ENCODE results near the gene GBP1. TPM values are rescaled to one million over a fixed set of nuclear protein-coding genes. Genes with fewer than 3 reads are reported as not detected.
"Not testable (repeated sequence)": the region's sequence is repeated elsewhere in the genome, so short reads cannot be mapped to it uniquely, and the experiment has no call there.

Gene GBP1
- total RNA-seq, 1 donor from 2014 or later, result 62.5 TPM

DNA sequence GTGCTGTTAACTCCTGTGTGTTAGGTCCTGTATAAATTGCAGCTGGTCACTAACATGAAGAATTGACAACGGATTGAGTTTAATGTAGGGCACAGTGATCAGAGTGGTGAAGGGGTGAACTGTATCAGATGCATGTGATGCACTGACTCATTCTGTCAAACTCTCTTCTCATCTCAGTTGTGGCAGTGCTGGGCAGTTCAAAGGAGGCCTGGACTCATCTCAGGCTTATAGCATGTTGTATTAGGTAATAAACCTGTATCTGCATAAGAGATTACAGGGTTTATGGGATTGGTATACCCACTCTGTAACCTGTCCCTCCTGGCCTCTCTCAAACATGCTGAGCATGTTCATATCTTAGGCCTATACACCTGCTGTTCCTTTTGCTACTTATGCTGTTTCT lies 29.9 kb downstream of the GBP1 start:
- Mint-ChIP-seq H3K27me3 (ENCODE audit: low read depth, unreplicated experiment) (no peaks in the 10 kb centered on the region), H3K36me3 (ENCODE audit: low read depth, unreplicated experiment) (peaks cover 2% of the 10 kb centered on the region), H3K4me1 (ENCODE audit: low read depth, unreplicated experiment) (no peaks in the 10 kb centered on the region), H3K9me3 (ENCODE audit: unreplicated experiment) (peaks cover 13% of the 10 kb centered on the region), H3K27ac (ENCODE audit: unreplicated experiment) (no peak overlapping the region), H3K4me3 (ENCODE audit: unreplicated experiment) (no peak overlapping the region)
- Histone ChIP-seq H4K20me1 (ENCODE audit: insufficient read depth, low read length) (no peaks in the 10 kb centered on the region), H3K4me3 (ENCODE audit: insufficient read depth, low read depth, low read length) (no peak overlapping the region), H3K27me3 (ENCODE audit: insufficient read depth, low read length) (no peaks in the 10 kb centered on the region), H2AFZ (ENCODE audit: low read depth, low read length) (no peak overlapping the region), H3K9me3 (ENCODE audit: insufficient read depth, low read depth, low read length) (no peaks in the 10 kb centered on the region), H3K4me2 (ENCODE audit: low read length) (no peak overlapping the region), H3K9ac (ENCODE audit: low read length) (no peak overlapping the region), H3K36me3 (ENCODE audit: insufficient read depth, low read length) (no peaks in the 10 kb centered on the region), H3K27ac (ENCODE audit: low read depth, low read length) (no peak overlapping the region), H3K4me1 (ENCODE audit: insufficient read depth, low read length) (no peaks in the 10 kb centered on the region), H3K79me2 (ENCODE audit: insufficient read depth, low read length) (no peaks in the 10 kb centered on the region)
- no peak for DNase-seq (ENCODE audit: low read depth)
- TF ChIP-seq, protein P1, sequence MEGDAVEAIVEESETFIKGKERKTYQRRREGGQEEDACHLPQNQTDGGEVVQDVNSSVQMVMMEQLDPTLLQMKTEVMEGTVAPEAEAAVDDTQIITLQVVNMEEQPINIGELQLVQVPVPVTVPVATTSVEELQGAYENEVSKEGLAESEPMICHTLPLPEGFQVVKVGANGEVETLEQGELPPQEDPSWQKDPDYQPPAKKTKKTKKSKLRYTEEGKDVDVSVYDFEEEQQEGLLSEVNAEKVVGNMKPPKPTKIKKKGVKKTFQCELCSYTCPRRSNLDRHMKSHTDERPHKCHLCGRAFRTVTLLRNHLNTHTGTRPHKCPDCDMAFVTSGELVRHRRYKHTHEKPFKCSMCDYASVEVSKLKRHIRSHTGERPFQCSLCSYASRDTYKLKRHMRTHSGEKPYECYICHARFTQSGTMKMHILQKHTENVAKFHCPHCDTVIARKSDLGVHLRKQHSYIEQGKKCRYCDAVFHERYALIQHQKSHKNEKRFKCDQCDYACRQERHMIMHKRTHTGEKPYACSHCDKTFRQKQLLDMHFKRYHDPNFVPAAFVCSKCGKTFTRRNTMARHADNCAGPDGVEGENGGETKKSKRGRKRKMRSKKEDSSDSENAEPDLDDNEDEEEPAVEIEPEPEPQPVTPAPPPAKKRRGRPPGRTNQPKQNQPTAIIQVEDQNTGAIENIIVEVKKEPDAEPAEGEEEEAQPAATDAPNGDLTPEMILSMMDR (IDR thresholded peaks at IDR 0.05; ENCODE audit: insufficient read depth, low read depth, low read length), result no peak
- TF ChIP-seq EZH2 (IDR thresholded peaks at IDR 0.05; ENCODE audit: insufficient read depth, low read length), result no peak
- FAIRE-seq, result no peak

- not testable (repeated sequence) for H3K4me2 ChIP-seq (ENCODE audit: low read length); FAIRE-seq; DNase-seq (ENCODE audit: low read depth)
These were observed 31.0 kb downstream of the GBP1 start for GRCh38 chr1:89034004-89034403.

GRCh38 chr1:89029051-89029450 lies 36.0 kb downstream of the GBP1 start:
- not testable (repeated sequence) for H3K9me3 ChIP-seq (ENCODE audit: insufficient read depth, low read depth, low read length); H3K27me3 Mint-ChIP-seq (ENCODE audit: low read depth, unreplicated experiment); FAIRE-seq; H3K36me3 ChIP-seq (ENCODE audit: insufficient read depth, low read length); H4K20me1 ChIP-seq (ENCODE audit: insufficient read depth, low read length); H3K79me2 ChIP-seq (ENCODE audit: insufficient read depth, low read length); H3K4me3 ChIP-seq (ENCODE audit: insufficient read depth, low read depth, low read length); H3K27ac Mint-ChIP-seq (ENCODE audit: unreplicated experiment); H3K4me1 Mint-ChIP-seq (ENCODE audit: low read depth, unreplicated experiment); H3K4me2 ChIP-seq (ENCODE audit: low read length); H3K27ac ChIP-seq (ENCODE audit: low read depth, low read length); H2AFZ ChIP-seq (ENCODE audit: low read depth, low read length); H3K36me3 Mint-ChIP-seq (ENCODE audit: low read depth, unreplicated experiment); H3K9ac ChIP-seq (ENCODE audit: low read length); H3K4me1 ChIP-seq (ENCODE audit: insufficient read depth, low read length); H3K27me3 ChIP-seq (ENCODE audit: insufficient read depth, low read length)
- Mint-ChIP-seq H3K9me3 (ENCODE audit: unreplicated experiment) (peaks cover 21% of the 10 kb centered on the region), H3K4me3 (ENCODE audit: unreplicated experiment) (peak overlapping the region; percentile 45)
- peak; percentile 57 for DNase-seq (ENCODE audit: low read depth)

More at GRCh38 chr1:89034004-89034403, 31.0 kb downstream of the GBP1 start:
- H3K9me3 Mint-ChIP-seq (ENCODE audit: unreplicated experiment), result peaks cover 16% of the 10 kb centered on the region
- H3K27ac Mint-ChIP-seq (ENCODE audit: unreplicated experiment); H3K4me1 ChIP-seq (ENCODE audit: insufficient read depth, low read length); H3K4me3 ChIP-seq (ENCODE audit: insufficient read depth, low read depth, low read length); H3K9ac ChIP-seq (ENCODE audit: low read length); H3K4me3 Mint-ChIP-seq (ENCODE audit: unreplicated experiment); H3K27me3 Mint-ChIP-seq (ENCODE audit: low read depth, unreplicated experiment); H3K36me3 ChIP-seq (ENCODE audit: insufficient read depth, low read length); H3K27me3 ChIP-seq (ENCODE audit: insufficient read depth, low read length); H3K4me1 Mint-ChIP-seq (ENCODE audit: low read depth, unreplicated experiment); H2AFZ ChIP-seq (ENCODE audit: low read depth, low read length); H3K27ac ChIP-seq (ENCODE audit: low read depth, low read length); H3K36me3 Mint-ChIP-seq (ENCODE audit: low read depth, unreplicated experiment); H4K20me1 ChIP-seq (ENCODE audit: insufficient read depth, low read length); H3K9me3 ChIP-seq (ENCODE audit: insufficient read depth, low read depth, low read length); H3K79me2 ChIP-seq (ENCODE audit: insufficient read depth, low read length): not testable (repeated sequence)

DNA sequence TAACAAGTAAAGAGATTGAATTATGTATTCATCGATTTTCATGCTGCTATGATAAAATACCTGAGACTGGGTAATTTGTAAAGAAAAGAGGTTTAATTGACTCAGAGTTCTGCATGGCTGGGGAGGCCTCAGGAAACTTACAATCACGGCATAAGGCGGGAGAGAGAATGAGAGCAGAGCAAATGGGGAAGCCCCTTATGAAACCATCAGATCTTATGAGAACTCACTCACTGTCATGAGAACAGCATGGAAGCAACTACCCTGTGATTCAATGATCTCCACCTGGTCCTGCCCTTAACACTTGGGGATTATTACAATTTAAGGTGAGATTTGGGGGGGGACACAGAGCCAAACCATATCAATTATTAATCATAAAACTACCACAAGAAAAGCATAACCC lies 39.1 kb downstream of the GBP1 start:
- H3K27ac Mint-ChIP-seq (ENCODE audit: unreplicated experiment), result no peak overlapping the region
- Histone ChIP-seq H3K4me1 (ENCODE audit: insufficient read depth, low read length) (peaks cover 5% of the 10 kb centered on the region), H3K4me3 (ENCODE audit: insufficient read depth, low read depth, low read length) (no peak overlapping the region), H3K9ac (ENCODE audit: low read length) (no peak overlapping the region), H4K20me1 (ENCODE audit: insufficient read depth, low read length) (no peaks in the 10 kb centered on the region), H3K4me2 (ENCODE audit: low read length) (no peak overlapping the region), H3K36me3 (ENCODE audit: insufficient read depth, low read length) (no peaks in the 10 kb centered on the region), H2AFZ (ENCODE audit: low read depth, low read length) (no peak overlapping the region), H3K27me3 (ENCODE audit: insufficient read depth, low read length) (no peaks in the 10 kb centered on the region), H3K27ac (ENCODE audit: low read depth, low read length) (no peak overlapping the region), H3K79me2 (ENCODE audit: insufficient read depth, low read length) (peaks cover 17% of the 10 kb centered on the region), H3K9me3 (ENCODE audit: insufficient read depth, low read depth, low read length) (no peaks in the 10 kb centered on the region)
- no peak overlapping the region for H3K4me3 Mint-ChIP-seq (ENCODE audit: unreplicated experiment)
- TF ChIP-seq EZH2 (IDR thresholded peaks at IDR 0.05; ENCODE audit: insufficient read depth, low read length), result no peak
- TF ChIP-seq, protein P1 (IDR thresholded peaks at IDR 0.05; ENCODE audit: insufficient read depth, low read depth, low read length), result no peak
- H3K27me3 Mint-ChIP-seq (ENCODE audit: low read depth, unreplicated experiment), result no peaks in the 10 kb centered on the region
- FAIRE-seq, result no peak
- peaks cover 18% of the 10 kb centered on the region for H3K9me3 Mint-ChIP-seq (ENCODE audit: unreplicated experiment)
- H3K4me1 Mint-ChIP-seq (ENCODE audit: low read depth, unreplicated experiment), result peaks cover 15% of the 10 kb centered on the region
- peaks cover 2% of the 10 kb centered on the region for H3K36me3 Mint-ChIP-seq (ENCODE audit: low read depth, unreplicated experiment)
- DNase-seq (ENCODE audit: low read depth), result no peak

Measured in astrocyte (in vitro differentiated cells and primary cell).